ENCODE results near the gene KCNK6.

The KCNK6 gene

DNA sequence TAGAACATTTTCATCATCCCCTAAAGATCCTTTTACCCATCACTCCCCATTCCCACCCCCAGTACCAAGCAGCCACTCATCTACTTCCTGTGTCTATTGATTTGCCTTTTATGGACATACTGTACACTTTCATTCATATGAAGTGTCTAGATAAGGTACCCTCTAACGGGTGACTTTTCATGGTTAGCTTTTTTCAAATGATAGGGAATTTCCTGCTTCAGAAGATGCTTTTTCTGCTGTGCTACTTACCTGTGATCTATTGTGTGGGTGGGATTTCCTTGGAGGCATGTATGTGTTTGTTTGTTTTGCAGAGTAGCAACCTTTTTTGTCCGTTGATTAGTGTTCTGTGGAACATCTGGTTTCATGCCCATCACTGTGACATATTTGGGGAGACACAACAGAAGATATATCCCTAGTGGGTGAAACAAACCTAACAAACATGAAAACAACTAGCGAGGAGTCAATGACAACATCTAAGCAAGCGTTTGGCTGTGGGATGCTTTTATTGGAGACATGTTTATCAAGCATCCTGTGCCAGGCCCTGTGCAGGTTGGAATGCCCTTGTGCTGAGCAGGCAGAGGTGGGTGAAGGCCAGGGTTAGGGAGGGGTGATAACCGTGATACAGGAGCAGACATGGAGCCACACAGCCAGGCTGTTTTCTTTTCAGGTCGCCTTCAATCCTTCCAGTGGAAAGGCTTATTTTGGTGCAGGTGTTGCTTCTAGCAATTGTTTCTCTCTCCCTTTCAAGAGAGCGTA lies 37.7 kb upstream of the KCNK6 start:
- TF ChIP-seq, protein P1, sequence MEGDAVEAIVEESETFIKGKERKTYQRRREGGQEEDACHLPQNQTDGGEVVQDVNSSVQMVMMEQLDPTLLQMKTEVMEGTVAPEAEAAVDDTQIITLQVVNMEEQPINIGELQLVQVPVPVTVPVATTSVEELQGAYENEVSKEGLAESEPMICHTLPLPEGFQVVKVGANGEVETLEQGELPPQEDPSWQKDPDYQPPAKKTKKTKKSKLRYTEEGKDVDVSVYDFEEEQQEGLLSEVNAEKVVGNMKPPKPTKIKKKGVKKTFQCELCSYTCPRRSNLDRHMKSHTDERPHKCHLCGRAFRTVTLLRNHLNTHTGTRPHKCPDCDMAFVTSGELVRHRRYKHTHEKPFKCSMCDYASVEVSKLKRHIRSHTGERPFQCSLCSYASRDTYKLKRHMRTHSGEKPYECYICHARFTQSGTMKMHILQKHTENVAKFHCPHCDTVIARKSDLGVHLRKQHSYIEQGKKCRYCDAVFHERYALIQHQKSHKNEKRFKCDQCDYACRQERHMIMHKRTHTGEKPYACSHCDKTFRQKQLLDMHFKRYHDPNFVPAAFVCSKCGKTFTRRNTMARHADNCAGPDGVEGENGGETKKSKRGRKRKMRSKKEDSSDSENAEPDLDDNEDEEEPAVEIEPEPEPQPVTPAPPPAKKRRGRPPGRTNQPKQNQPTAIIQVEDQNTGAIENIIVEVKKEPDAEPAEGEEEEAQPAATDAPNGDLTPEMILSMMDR (IDR thresholded peaks at IDR 0.05; ENCODE audit: borderline replicate concordance, extremely low read depth, low read length, poor library complexity, severe bottlenecking) = no peak
- TF ChIP-seq EZH2 (IDR thresholded peaks at IDR 0.05; ENCODE audit: borderline replicate concordance, low read depth, low read length, severe bottlenecking) = no peak
- H3K79me2 ChIP-seq (ENCODE audit: insufficient read depth, low read length) = no peaks in the 10 kb centered on the region
- no peaks in the 10 kb centered on the region for H3K4me1 ChIP-seq (ENCODE audit: insufficient read depth, low read length)

DNA sequence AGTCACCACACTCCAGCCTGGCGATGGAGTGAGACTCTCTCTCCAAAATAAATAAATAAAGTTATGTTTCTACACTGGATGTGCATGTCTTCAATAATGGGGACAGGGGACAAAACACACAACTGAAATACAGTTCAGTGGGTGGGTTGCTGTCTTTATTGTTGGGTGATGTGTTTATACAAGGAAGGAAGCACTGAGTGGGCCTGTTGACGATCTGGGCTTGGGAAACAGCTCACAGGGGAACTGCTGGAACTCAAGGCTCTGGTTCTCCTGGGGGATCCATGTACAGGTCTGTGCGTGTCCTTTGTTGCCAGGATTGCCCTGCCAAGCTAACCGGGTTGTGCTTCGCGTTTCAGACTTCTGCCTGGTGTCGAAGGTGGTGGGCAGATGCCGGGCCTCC lies 36.4 kb upstream of the KCNK6 start:
- Histone ChIP-seq H3K4me3 (ENCODE audit: low read depth in 1 of 2, low read length in 2 of 2) (no peak overlapping the region), H3K27me3 (ENCODE audit: insufficient read depth, low read length, poor library complexity) (no peaks in the 10 kb centered on the region), H3K36me3 (ENCODE audit: insufficient read depth, low read length) (no peaks in the 10 kb centered on the region), H2AFZ (ENCODE audit: low read depth, low read length) (no peak overlapping the region), H4K20me1 (ENCODE audit: insufficient read depth, low read length) (no peaks in the 10 kb centered on the region), H3K27ac (ENCODE audit: low read length) (no peak overlapping the region), H3K9ac (ENCODE audit: low read depth, low read length) (no peak overlapping the region), H3K9me3 (ENCODE audit: insufficient read depth, low read length, severe bottlenecking) (no peaks in the 10 kb centered on the region), H3K4me2 (ENCODE audit: insufficient read depth, low read length) (no peak overlapping the region), H3K79me2 (ENCODE audit: insufficient read depth, low read length) (no peaks in the 10 kb centered on the region), H3K4me1 (ENCODE audit: insufficient read depth, low read length) (no peaks in the 10 kb centered on the region)
- DNase-seq = no peak
- TF ChIP-seq EZH2 (IDR thresholded peaks at IDR 0.05; ENCODE audit: borderline replicate concordance, low read depth, low read length, severe bottlenecking) = no peak
- TF ChIP-seq, protein P1 (IDR thresholded peaks at IDR 0.05; ENCODE audit: borderline replicate concordance, extremely low read depth, low read length, poor library complexity, severe bottlenecking) = no peak
- no peak for ATAC-seq (ENCODE audit: insufficient read depth, low read depth)

More for the DNA sequence above, 37.7 kb upstream of the KCNK6 start:
- no peak overlapping the region for H2AFZ ChIP-seq (ENCODE audit: low read depth, low read length)
- H3K27ac ChIP-seq (ENCODE audit: low read length) = no peak overlapping the region
- ATAC-seq (ENCODE audit: insufficient read depth, low read depth) (no peak), DNase-seq (no peak)
- H4K20me1 ChIP-seq (ENCODE audit: insufficient read depth, low read length) = no peaks in the 10 kb centered on the region
- no peaks in the 10 kb centered on the region for H3K36me3 ChIP-seq (ENCODE audit: insufficient read depth, low read length)
- no peak overlapping the region for H3K4me3 ChIP-seq (ENCODE audit: low read depth in 1 of 2, low read length in 2 of 2)
- H3K27me3 ChIP-seq (ENCODE audit: insufficient read depth, low read length, poor library complexity) = no peaks in the 10 kb centered on the region
- H3K4me2 ChIP-seq (ENCODE audit: insufficient read depth, low read length) = no peak overlapping the region
- H3K9me3 ChIP-seq (ENCODE audit: insufficient read depth, low read length, severe bottlenecking) = no peaks in the 10 kb centered on the region
- H3K9ac ChIP-seq (ENCODE audit: low read depth, low read length) = no peak overlapping the region

DNA sequence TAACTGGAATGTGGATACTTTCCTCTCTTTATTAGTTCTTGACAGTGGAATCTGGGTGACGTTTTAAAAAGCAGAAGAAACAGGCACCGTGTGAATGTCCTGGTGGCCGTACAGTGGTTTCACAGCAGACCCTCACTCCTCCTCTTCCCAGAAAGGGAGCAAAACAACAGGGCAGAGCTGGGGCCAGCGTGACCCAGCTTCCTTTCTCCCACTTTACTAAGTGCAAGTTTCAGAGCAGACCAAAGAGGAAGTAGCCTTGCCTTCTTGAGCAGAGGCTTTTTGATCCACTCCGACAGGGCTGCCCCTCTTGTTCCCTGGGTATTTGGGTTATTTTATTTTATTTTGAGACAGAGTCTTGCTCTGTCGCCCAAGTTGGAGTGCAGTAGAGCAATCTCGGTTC lies 35.2 kb upstream of the KCNK6 start:
- Histone ChIP-seq H3K79me2 (ENCODE audit: insufficient read depth, low read length) (no peaks in the 10 kb centered on the region), H2AFZ (ENCODE audit: low read depth, low read length) (no peak overlapping the region), H3K4me1 (ENCODE audit: insufficient read depth, low read length) (no peaks in the 10 kb centered on the region), H3K4me3 (ENCODE audit: low read depth in 1 of 2, low read length in 2 of 2) (no peak overlapping the region), H3K4me2 (ENCODE audit: insufficient read depth, low read length) (no peak overlapping the region), H3K36me3 (ENCODE audit: insufficient read depth, low read length) (no peaks in the 10 kb centered on the region), H4K20me1 (ENCODE audit: insufficient read depth, low read length) (no peaks in the 10 kb centered on the region), H3K27ac (ENCODE audit: low read length) (no peak overlapping the region), H3K9me3 (ENCODE audit: insufficient read depth, low read length, severe bottlenecking) (no peaks in the 10 kb centered on the region), H3K9ac (ENCODE audit: low read depth, low read length) (no peak overlapping the region), H3K27me3 (ENCODE audit: insufficient read depth, low read length, poor library complexity) (no peaks in the 10 kb centered on the region)
- TF ChIP-seq, protein P1 (IDR thresholded peaks at IDR 0.05; ENCODE audit: borderline replicate concordance, extremely low read depth, low read length, poor library complexity, severe bottlenecking) = no peak
- TF ChIP-seq EZH2 (IDR thresholded peaks at IDR 0.05; ENCODE audit: borderline replicate concordance, low read depth, low read length, severe bottlenecking) = no peak
- no peak for DNase-seq
- no peak for ATAC-seq (ENCODE audit: insufficient read depth, low read depth)
